K562 (cell line): ENCODE measurements around the gene C1QC. TPM values are rescaled to one million over a fixed set of nuclear protein-coding genes. Genes with fewer than 3 reads are reported as not detected.

ENCODE experiments used
- ATAC-seq: fragments of 200-7000 bp; cut with Tn5 transposase; 3 replicates; pipeline ENCODE4 v1.9.1; 2020; ENCODE audit warnings: moderate library complexity
- BruUV-seq: library from RNA; stranded (reverse); fragments of 400-500 nt; replicated peaks from 2 replicates; lab custom pipeline; 2021; lab: Mats Ljungman, UMichigan
- CTCF ChIA-PET: fragments of 300-600 bp; formaldehyde crosslinking; extraction: SDS; loops from one replicate; lab custom pipeline; 2021; ENCODE audit warnings: low intra/inter-chr PET ratio; lab: Yijun Ruan, JAX
- POLR2A ChIA-PET: fragments of 300-600, 350-650 bp; sonication (Branson Sonifier 250); formaldehyde crosslinking; extraction: SDS; loops from one replicate; lab custom pipeline; 2021; ENCODE audit warnings: antibody characterized with exemption, inconsistent platforms; lab: Yijun Ruan, JAX
- DNase-seq, 4 experiments: peaks; one replicate each; pipeline versions ENCODE4 v3.0.0 to v3.0.0-alpha.2; 2011 to 2018; ENCODE audit warnings: low spot score in 3 of 4, mixed read lengths in 3 of 4; ENCODE audit errors: extremely low read depth in 1 of 4
- FAIRE-seq: peaks from 2 replicates; lab custom pipeline; 2011; peaks lifted over from hg19 to GRCh38; lab: Jason Lieb, UNC
- H2AFZ ChIP-seq: 2 replicates; pipeline ENCODE4 v1.6.0; 2011; ENCODE audit warnings: low read depth, low read length, control low read depth, inconsistent platforms
- H3K27ac ChIP-seq: fragments of 200-600 bp; 3 replicates; pipeline ENCODE4 v1.8.0; 2011; ENCODE audit warnings: low read depth, mild to moderate bottlenecking, control low read depth, inconsistent platforms, low read length, moderate library complexity, mixed read lengths; ENCODE audit errors: extremely low read depth
- H3K27me3 ChIP-seq, 2 experiments: fragments of 300-600 bp in 1 of 2; 2 replicates in 1 of 2; 3 replicates in 1 of 2; pipeline versions ENCODE4 v1.6.0 to v1.8.0; 2011; ENCODE audit warnings: inconsistent platforms in 2 of 2, low read length in 2 of 2, mild to moderate bottlenecking in 1 of 2, mixed read lengths in 1 of 2, moderate library complexity in 1 of 2; ENCODE audit not compliant: control insufficient read depth in 2 of 2, insufficient read depth in 2 of 2
- H3K36me3 ChIP-seq: fragments of 300-600 bp; 3 replicates; pipeline ENCODE4 v1.8.0; 2011; ENCODE audit warnings: mild to moderate bottlenecking, low read length, inconsistent platforms; ENCODE audit not compliant: control insufficient read depth, insufficient read depth
- H3K4me1 ChIP-seq, 2 experiments: fragments of 200-600 bp in 1 of 2; replicated peaks in 1 of 2; 2 replicates in 1 of 2; 3 replicates in 1 of 2; pipeline versions ENCODE4 v1.5.1 to v1.8.0; 2011; ENCODE audit warnings: inconsistent platforms in 2 of 2, low read length in 2 of 2, mild to moderate bottlenecking in 1 of 2, mixed read lengths in 1 of 2, moderate library complexity in 1 of 2; ENCODE audit not compliant: control insufficient read depth in 2 of 2, insufficient read depth in 2 of 2
- H3K4me2 ChIP-seq: 2 replicates; pipeline ENCODE4 v1.6.1; 2011; ENCODE audit warnings: low read length, control low read depth, inconsistent platforms, mixed read lengths; ENCODE audit not compliant: insufficient read depth
- H3K4me3 ChIP-seq: fragments of 200-600 bp; sonication (generic), shearing (Covaris generic); 2 replicates; pipeline ENCODE4 v1.5.1; 2016; ENCODE audit warnings: control low read depth, inconsistent platforms
- H3K79me2 ChIP-seq: fragments of 200-600 bp; 3 replicates; pipeline ENCODE4 v1.8.0; 2011; ENCODE audit warnings: low read length, inconsistent platforms; ENCODE audit not compliant: control insufficient read depth, insufficient read depth
- H3K9ac ChIP-seq, 2 experiments: 2 replicates each; pipeline versions ENCODE4 v1.6.0 to v1.6.1; 2011; ENCODE audit warnings: low read depth in 2 of 2, low read length in 2 of 2, control low read depth in 1 of 2, inconsistent platforms in 1 of 2, mild to moderate bottlenecking in 1 of 2, mixed read lengths in 1 of 2; ENCODE audit not compliant: insufficient read depth in 1 of 2
- H3K9me1 ChIP-seq: one replicate; pipeline ENCODE4 v1.6.0; 2011; ENCODE audit warnings: inconsistent platforms, mild to moderate bottlenecking, low read length, moderate library complexity; ENCODE audit not compliant: control insufficient read depth, insufficient read depth
- H3K9me3 ChIP-seq: replicated peaks from 2 replicates; pipeline ENCODE4 v1.5.1; 2011; ENCODE audit warnings: low read depth, low read length, inconsistent platforms; ENCODE audit not compliant: control insufficient read depth, insufficient read depth
- H4K20me1 ChIP-seq: replicated peaks from 2 replicates; pipeline ENCODE4 v1.6.1; 2011; ENCODE audit warnings: low read length, inconsistent platforms, mixed read lengths; ENCODE audit not compliant: control insufficient read depth, insufficient read depth
- BRD4 ChIP-seq: fragments of 200-600 bp; sonication (generic); IDR thresholded peaks from 2 replicates; pipeline ENCODE4 v1.6.1; 2017; ENCODE audit warnings: inconsistent platforms
- CEBPB ChIP-seq: fragments of 450-650 bp; IDR thresholded peaks from 2 replicates; pipeline ENCODE4 v1.6.1; 2016; ENCODE audit warnings: missing genetic modification characterization, missing compliant biosample characterization
- DDX20 ChIP-seq: fragments of 450-650 bp; IDR thresholded peaks from 2 replicates; pipeline ENCODE4 v1.6.1; 2016; ENCODE audit warnings: missing genetic modification characterization, low read depth, mild to moderate bottlenecking, missing compliant biosample characterization, moderate library complexity
- ESRRA ChIP-seq: fragments of 450-650 bp; IDR thresholded peaks from 2 replicates; pipeline ENCODE4 v1.6.1; 2014; ENCODE audit warnings: low read depth, mild to moderate bottlenecking, moderate library complexity, borderline replicate concordance
- MBD2 ChIP-seq: sonication (generic); IDR thresholded peaks from 2 replicates; pipeline ENCODE4 v1.6.1; 2016; ENCODE audit warnings: low read depth, borderline replicate concordance
- NR3C1 ChIP-seq: sonication (generic); formaldehyde crosslinking; IDR thresholded peaks from 2 replicates; pipeline ENCODE4 v1.8.1; 2022; ENCODE audit warnings: missing genetic modification reagents
- WGBS: fragments of 100-300 bp; shearing (Covaris generic); methylation state at CpG from one replicate; pipeline ENCODE4 v1.1.6; 2016; ENCODE audit warnings: low coverage, mixed read lengths; ENCODE audit not compliant: insufficient coverage; ENCODE audit errors: missing lambda C conversion rate; 5-methylcytosine and 5-hydroxymethylcytosine counted together
- in situ Hi-C: fragments of 300-500 bp; cut with MboI; formaldehyde crosslinking; loops from 4 replicates; pipeline ENCODE4 v1.15.0; 2018; ENCODE audit warnings: inconsistent platforms, mixed read lengths
- intact Hi-C: fragments of 100-400 bp; cut with micrococcal nuclease; formaldehyde crosslinking; loops from 2 replicates; pipeline ENCODE4 v1.14.2; 2022
- polyA plus RNA-seq, 8 experiments: library from polyadenylated mRNA; depleted of rRNA in 4 of 8; stranded (reverse) in 5 of 8; unstranded in 3 of 8; fragments of >200 nt; fragmentation: Nextera tagmentation in 2 of 8; fragmentation: Illumina TruSeq in 1 of 8; extraction: Ambion mirVana in 2 of 8; extraction: Trizol in 1 of 8; gene quantifications; 2 replicates each; pipeline versions ENCODE4 v1.2.1 to v1.2.3, GENCODE V29; 2011 to 2014; ENCODE audit warnings: inconsistent platforms in 1 of 8, missing spikeins in 1 of 8
- total RNA-seq, 7 experiments: library from RNA; depleted of rRNA in 6 of 7; stranded (reverse); fragments of >200 nt in 6 of 7; fragmentation: Illumina TruSeq in 2 of 7; extraction: Trizol in 2 of 7; gene quantifications; 2 replicates each; pipeline versions ENCODE4 v1.2.1 to v1.2.3, GENCODE V29; 2011 to 2021; ENCODE audit warnings: low replicate concordance in 1 of 7
- TF ChIP-seq, protein P1 (sequence below): fragments of 250-450 bp; sonication (Bioruptor Pico); IDR thresholded peaks from 2 replicates; pipeline ENCODE4 v1.4.0; 2020
- TF ChIP-seq, protein P2 (sequence below), 2 experiments: fragments of 450-650 bp; formaldehyde crosslinking in 1 of 2; IDR thresholded peaks; 2 replicates each; pipeline versions ENCODE4 v1.4.0 to v1.6.1; 2014 to 2020; ENCODE audit warnings: mild to moderate bottlenecking in 2 of 2, borderline replicate concordance in 1 of 2, low read depth in 1 of 2

C1QC gene
- total and polyA plus RNA-seq, 9 of the 15 experiments (the other 6 are each of a cell fraction or from before 2014, with no cell fraction given) = 0.69 TPM; not detected in 8

- FAIRE-seq = peak; percentile 93
- no peaks in the 10 kb centered on the region for H3K9me1 ChIP-seq
- TF ChIP-seq ESRRA = no peak
- TF ChIP-seq, protein P1, sequence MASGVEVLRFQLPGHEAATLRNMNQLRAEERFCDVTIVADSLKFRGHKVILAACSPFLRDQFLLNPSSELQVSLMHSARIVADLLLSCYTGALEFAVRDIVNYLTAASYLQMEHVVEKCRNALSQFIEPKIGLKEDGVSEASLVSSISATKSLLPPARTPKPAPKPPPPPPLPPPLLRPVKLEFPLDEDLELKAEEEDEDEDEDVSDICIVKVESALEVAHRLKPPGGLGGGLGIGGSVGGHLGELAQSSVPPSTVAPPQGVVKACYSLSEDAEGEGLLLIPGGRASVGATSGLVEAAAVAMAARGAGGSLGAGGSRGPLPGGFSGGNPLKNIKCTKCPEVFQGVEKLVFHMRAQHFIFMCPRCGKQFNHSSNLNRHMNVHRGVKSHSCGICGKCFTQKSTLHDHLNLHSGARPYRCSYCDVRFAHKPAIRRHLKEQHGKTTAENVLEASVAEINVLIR (CRISPR knock-in tag) = no peak
- no peak for TF ChIP-seq CEBPB
- TF ChIP-seq NR3C1 (CRISPR knock-in tag) = peak; percentile 85
- TF ChIP-seq DDX20 (tag) = no peak
- no peak for TF ChIP-seq BRD4
- TF ChIP-seq, protein P2, sequence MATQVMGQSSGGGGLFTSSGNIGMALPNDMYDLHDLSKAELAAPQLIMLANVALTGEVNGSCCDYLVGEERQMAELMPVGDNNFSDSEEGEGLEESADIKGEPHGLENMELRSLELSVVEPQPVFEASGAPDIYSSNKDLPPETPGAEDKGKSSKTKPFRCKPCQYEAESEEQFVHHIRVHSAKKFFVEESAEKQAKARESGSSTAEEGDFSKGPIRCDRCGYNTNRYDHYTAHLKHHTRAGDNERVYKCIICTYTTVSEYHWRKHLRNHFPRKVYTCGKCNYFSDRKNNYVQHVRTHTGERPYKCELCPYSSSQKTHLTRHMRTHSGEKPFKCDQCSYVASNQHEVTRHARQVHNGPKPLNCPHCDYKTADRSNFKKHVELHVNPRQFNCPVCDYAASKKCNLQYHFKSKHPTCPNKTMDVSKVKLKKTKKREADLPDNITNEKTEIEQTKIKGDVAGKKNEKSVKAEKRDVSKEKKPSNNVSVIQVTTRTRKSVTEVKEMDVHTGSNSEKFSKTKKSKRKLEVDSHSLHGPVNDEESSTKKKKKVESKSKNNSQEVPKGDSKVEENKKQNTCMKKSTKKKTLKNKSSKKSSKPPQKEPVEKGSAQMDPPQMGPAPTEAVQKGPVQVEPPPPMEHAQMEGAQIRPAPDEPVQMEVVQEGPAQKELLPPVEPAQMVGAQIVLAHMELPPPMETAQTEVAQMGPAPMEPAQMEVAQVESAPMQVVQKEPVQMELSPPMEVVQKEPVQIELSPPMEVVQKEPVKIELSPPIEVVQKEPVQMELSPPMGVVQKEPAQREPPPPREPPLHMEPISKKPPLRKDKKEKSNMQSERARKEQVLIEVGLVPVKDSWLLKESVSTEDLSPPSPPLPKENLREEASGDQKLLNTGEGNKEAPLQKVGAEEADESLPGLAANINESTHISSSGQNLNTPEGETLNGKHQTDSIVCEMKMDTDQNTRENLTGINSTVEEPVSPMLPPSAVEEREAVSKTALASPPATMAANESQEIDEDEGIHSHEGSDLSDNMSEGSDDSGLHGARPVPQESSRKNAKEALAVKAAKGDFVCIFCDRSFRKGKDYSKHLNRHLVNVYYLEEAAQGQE (IDR thresholded peaks at IDR 0.05; ENCODE audit: borderline replicate concordance) = peak; percentile 100
- TF ChIP-seq, protein P2 (CRISPR knock-in tag; IDR thresholded peaks at IDR 0.05; ENCODE audit: low read depth) = peak; percentile 98
- no peak for TF ChIP-seq MBD2
Observed at GRCh38 chr1:22611530-22611947, 31.9 kb upstream of the C1QC start.

More at GRCh38 chr1:22611530-22611947, 31.9 kb upstream of the C1QC start:
- intact Hi-C loops (no loop called here), in situ Hi-C loops (no loop called here)
- H3K9ac ChIP-seq = no peak overlapping the region
- no peaks in the 10 kb centered on the region for H3K9me3 ChIP-seq
- H3K4me2 ChIP-seq = no peak overlapping the region
- no peak overlapping the region for H2AFZ ChIP-seq
- 6% methylated on average over 7 of the region's 7 CpGs for WGBS
- DNase-seq = peak; percentile 61 to 78 (median 72)
- peaks cover 21% of the 10 kb centered on the region for H4K20me1 ChIP-seq
- ChIA-PET CTCF (interaction anchor here (0.6 kb wide), 1 partner anchor 159 kb away, joined by 4 read pairs; no protein-coding TSS in a partner anchor), POLR2A (interaction anchor here (0.5 to 1.3 kb wide), 4 partner anchors 10 to 143 kb away, joined by 3 to 5 read pairs (median 4); no protein-coding TSS in a partner anchor)
- H3K4me1 ChIP-seq = no peaks in the 10 kb centered on the region; a peak in 1 of 5 replicates
- no peaks in the 10 kb centered on the region for H3K79me2 ChIP-seq
- H3K27me3 ChIP-seq = peaks cover 6 to 23% of the 10 kb centered on the region in 2 experiments; a peak in 3 of 5 replicates
- no peak overlapping the region for H3K4me3 ChIP-seq
- no TSS peak for BruUV-seq
- H3K36me3 ChIP-seq = no peaks in the 10 kb centered on the region
- peak; percentile 95 for ATAC-seq
- no peak overlapping the region for H3K27ac ChIP-seq
